ENCODE results near the gene ACTMAP. TPM values are rescaled to one million over a fixed set of nuclear protein-coding genes. Genes with fewer than 3 reads are reported as not detected.
A peak's percentile ranks its signal among the peaks of the same experiment; 100 is the strongest.

ACTMAP gene
- total and polyA plus RNA-seq, 2 of the 13 experiments (the other 11 are each of a cell fraction or from before 2014, with no cell fraction given), result 2.2 to 7.9 TPM

DNA sequence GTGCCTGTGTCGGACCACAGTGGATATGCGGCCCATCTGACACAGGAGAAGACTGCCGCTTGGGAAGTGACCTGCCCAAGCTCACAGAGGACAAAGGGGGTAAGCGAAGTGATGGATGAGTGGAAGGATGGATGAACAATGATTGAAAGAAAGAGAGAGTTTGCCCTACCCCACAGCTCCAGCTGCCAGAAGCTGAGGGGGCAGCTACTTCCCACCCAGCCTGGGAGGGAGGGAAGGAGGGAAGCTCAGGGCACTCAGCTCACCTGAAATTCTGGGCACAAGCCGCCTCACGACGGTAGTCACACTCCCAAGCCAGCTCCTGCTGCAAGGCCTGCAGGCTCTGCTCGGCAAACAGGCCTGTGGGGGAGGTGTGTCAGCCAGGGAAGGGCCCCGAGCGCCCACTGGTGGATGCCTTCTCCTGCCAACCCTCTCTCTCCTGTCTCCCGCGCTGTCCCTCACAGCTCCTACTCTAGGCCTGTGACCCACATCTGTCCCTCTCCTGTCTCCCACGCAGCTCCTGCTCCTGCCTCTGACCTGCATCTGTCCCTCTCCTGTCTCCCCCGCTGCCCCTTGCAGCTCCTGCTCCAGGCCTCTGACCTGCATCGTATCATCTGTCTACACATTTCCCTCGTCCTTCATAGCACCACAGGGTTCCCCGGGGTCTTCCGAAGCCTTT, 47.8 kb downstream of the ACTMAP start (continued):
- TF ChIP-seq ZNF577 (CRISPR knock-in tag; IDR thresholded peaks at IDR 0.05; ENCODE audit: borderline replicate concordance, low read depth) (no peak), ZSCAN31 (CRISPR knock-in tag; IDR thresholded peaks at IDR 0.05; ENCODE audit: low read depth) (no peak), REPIN1 (CRISPR knock-in tag; IDR thresholded peaks at IDR 0.05; ENCODE audit: borderline replicate concordance, low read depth) (no peak), ZFP62 (CRISPR knock-in tag; IDR thresholded peaks at IDR 0.05) (no peak), U2AF1 (optimal IDR thresholded peaks at IDR 0.05; ENCODE audit: low read depth, low read length) (no peak), ZNF746 (CRISPR knock-in tag; IDR thresholded peaks at IDR 0.05) (no peak), CREB1 (IDR thresholded peaks at IDR 0.05) (no peak), CREB1 (CRISPR knock-in tag; IDR thresholded peaks at IDR 0.05) (no peak), ATF7-NPFF (CRISPR knock-in tag; IDR thresholded peaks at IDR 0.05; ENCODE audit: low read depth) (no peak), ZNF737 (CRISPR knock-in tag; IDR thresholded peaks at IDR 0.05; ENCODE audit: borderline replicate concordance) (no peak), SNAI1 (CRISPR knock-in tag; IDR thresholded peaks at IDR 0.05; ENCODE audit: borderline replicate concordance) (no peak), SOX6 (IDR thresholded peaks at IDR 0.05) (no peak), SOX6 (CRISPR knock-in tag; IDR thresholded peaks at IDR 0.05) (0 out of 2 replicates have a peak, but pooled peaks have one; percentile 17)
- TF ChIP-seq, protein P1, sequence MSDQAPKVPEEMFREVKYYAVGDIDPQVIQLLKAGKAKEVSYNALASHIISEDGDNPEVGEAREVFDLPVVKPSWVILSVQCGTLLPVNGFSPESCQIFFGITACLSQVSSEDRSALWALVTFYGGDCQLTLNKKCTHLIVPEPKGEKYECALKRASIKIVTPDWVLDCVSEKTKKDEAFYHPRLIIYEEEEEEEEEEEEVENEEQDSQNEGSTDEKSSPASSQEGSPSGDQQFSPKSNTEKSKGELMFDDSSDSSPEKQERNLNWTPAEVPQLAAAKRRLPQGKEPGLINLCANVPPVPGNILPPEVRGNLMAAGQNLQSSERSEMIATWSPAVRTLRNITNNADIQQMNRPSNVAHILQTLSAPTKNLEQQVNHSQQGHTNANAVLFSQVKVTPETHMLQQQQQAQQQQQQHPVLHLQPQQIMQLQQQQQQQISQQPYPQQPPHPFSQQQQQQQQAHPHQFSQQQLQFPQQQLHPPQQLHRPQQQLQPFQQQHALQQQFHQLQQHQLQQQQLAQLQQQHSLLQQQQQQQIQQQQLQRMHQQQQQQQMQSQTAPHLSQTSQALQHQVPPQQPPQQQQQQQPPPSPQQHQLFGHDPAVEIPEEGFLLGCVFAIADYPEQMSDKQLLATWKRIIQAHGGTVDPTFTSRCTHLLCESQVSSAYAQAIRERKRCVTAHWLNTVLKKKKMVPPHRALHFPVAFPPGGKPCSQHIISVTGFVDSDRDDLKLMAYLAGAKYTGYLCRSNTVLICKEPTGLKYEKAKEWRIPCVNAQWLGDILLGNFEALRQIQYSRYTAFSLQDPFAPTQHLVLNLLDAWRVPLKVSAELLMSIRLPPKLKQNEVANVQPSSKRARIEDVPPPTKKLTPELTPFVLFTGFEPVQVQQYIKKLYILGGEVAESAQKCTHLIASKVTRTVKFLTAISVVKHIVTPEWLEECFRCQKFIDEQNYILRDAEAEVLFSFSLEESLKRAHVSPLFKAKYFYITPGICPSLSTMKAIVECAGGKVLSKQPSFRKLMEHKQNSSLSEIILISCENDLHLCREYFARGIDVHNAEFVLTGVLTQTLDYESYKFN (CRISPR knock-in tag; conservative IDR thresholded peaks at IDR 0.05), result no peak
- TF ChIP-seq, protein P2, sequence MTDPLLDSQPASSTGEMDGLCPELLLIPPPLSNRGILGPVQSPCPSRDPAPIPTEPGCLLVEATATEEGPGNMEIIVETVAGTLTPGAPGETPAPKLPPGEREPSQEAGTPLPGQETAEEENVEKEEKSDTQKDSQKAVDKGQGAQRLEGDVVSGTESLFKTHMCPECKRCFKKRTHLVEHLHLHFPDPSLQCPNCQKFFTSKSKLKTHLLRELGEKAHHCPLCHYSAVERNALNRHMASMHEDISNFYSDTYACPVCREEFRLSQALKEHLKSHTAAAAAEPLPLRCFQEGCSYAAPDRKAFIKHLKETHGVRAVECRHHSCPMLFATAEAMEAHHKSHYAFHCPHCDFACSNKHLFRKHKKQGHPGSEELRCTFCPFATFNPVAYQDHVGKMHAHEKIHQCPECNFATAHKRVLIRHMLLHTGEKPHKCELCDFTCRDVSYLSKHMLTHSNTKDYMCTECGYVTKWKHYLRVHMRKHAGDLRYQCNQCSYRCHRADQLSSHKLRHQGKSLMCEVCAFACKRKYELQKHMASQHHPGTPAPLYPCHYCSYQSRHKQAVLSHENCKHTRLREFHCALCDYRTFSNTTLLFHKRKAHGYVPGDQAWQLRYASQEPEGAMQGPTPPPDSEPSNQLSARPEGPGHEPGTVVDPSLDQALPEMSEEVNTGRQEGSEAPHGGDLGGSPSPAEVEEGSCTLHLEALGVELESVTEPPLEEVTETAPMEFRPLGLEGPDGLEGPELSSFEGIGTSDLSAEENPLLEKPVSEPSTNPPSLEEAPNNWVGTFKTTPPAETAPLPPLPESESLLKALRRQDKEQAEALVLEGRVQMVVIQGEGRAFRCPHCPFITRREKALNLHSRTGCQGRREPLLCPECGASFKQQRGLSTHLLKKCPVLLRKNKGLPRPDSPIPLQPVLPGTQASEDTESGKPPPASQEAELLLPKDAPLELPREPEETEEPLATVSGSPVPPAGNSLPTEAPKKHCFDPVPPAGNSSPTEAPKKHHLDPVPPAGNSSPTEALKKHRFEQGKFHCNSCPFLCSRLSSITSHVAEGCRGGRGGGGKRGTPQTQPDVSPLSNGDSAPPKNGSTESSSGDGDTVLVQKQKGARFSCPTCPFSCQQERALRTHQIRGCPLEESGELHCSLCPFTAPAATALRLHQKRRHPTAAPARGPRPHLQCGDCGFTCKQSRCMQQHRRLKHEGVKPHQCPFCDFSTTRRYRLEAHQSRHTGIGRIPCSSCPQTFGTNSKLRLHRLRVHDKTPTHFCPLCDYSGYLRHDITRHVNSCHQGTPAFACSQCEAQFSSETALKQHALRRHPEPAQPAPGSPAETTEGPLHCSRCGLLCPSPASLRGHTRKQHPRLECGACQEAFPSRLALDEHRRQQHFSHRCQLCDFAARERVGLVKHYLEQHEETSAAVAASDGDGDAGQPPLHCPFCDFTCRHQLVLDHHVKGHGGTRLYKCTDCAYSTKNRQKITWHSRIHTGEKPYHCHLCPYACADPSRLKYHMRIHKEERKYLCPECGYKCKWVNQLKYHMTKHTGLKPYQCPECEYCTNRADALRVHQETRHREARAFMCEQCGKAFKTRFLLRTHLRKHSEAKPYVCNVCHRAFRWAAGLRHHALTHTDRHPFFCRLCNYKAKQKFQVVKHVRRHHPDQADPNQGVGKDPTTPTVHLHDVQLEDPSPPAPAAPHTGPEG (CRISPR knock-in tag; IDR thresholded peaks at IDR 0.05), result no peak
- TF ChIP-seq, protein P3, sequence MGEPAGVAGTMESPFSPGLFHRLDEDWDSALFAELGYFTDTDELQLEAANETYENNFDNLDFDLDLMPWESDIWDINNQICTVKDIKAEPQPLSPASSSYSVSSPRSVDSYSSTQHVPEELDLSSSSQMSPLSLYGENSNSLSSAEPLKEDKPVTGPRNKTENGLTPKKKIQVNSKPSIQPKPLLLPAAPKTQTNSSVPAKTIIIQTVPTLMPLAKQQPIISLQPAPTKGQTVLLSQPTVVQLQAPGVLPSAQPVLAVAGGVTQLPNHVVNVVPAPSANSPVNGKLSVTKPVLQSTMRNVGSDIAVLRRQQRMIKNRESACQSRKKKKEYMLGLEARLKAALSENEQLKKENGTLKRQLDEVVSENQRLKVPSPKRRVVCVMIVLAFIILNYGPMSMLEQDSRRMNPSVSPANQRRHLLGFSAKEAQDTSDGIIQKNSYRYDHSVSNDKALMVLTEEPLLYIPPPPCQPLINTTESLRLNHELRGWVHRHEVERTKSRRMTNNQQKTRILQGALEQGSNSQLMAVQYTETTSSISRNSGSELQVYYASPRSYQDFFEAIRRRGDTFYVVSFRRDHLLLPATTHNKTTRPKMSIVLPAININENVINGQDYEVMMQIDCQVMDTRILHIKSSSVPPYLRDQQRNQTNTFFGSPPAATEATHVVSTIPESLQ (CRISPR knock-in tag; conservative IDR thresholded peaks at IDR 0.05), result no peak
- TF ChIP-seq, protein P4, sequence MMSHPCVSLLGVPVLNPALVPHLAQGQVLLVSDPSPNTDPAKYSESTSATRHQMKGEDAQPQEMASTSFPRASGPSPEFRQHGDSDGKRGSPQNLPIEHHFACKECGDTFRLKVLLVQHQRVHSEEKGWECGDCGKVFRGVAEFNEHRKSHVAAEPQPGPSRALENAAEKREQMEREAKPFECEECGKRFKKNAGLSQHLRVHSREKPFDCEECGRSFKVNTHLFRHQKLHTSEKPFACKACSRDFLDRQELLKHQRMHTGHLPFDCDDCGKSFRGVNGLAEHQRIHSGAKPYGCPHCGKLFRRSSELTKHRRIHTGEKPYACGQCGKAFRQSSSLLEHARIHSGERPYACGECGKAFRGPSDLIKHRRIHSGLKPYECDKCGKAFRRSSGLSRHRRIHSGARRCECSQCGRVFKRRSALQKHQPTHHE (CRISPR knock-in tag; IDR thresholded peaks at IDR 0.05; ENCODE audit: borderline replicate concordance), result no peak
